Endothelial cell of umbilical vein (primary cell): ENCODE results near the gene PCDH9.

Experiments
- EZH2 ChIP-seq: IDR thresholded peaks from 2 replicates; pipeline ENCODE4 v1.6.1; 2012; ENCODE audit warnings: borderline replicate concordance, low read depth, mild to moderate bottlenecking, moderate library complexity, low read length, inconsistent platforms; ENCODE audit not compliant: severe bottlenecking
- FOS ChIP-seq: IDR thresholded peaks from 2 replicates; pipeline ENCODE4 v1.6.1; 2011; ENCODE audit warnings: mild to moderate bottlenecking, low read length, moderate library complexity, borderline replicate concordance; ENCODE audit not compliant: insufficient read depth
- GATA2 ChIP-seq: IDR thresholded peaks from 2 replicates; pipeline ENCODE4 v1.7.0; 2011; ENCODE audit warnings: low read depth, mild to moderate bottlenecking, moderate library complexity, mixed read lengths, low read length; ENCODE audit not compliant: insufficient read length, insufficient read depth
- JUN ChIP-seq: IDR thresholded peaks from 2 replicates; pipeline ENCODE4 v1.6.1; 2011; ENCODE audit warnings: borderline replicate concordance, low read depth; ENCODE audit not compliant: insufficient read length, insufficient read depth
- MYC ChIP-seq: IDR thresholded peaks from one replicate; pipeline ENCODE4 v1.6.1; 2011; ENCODE audit warnings: mild to moderate bottlenecking, low read depth, low read length
- POLR2A ChIP-seq: IDR thresholded peaks from 2 replicates; pipeline ENCODE4 v1.6.1; 2012; ENCODE audit warnings: low read depth, mild to moderate bottlenecking, control low read depth, low read length
- POLR2AphosphoS5 ChIP-seq: IDR thresholded peaks from 2 replicates; pipeline ENCODE4 v1.6.1; 2012; ENCODE audit warnings: low read depth, mild to moderate bottlenecking, control low read depth, low read length, moderate library complexity; ENCODE audit not compliant: insufficient read depth
- TF ChIP-seq, protein P1 (sequence below), 2 donors: IDR thresholded peaks; 1 replicate in 1 of 2; 2 replicates in 1 of 2; pipeline ENCODE4 v1.5.1; 2011; ENCODE audit warnings: low read length in 2 of 2, mild to moderate bottlenecking in 2 of 2, moderate library complexity in 2 of 2, control low read depth in 1 of 2, inconsistent platforms in 1 of 2, low read depth in 1 of 2; ENCODE audit not compliant: insufficient read depth in 1 of 2; ENCODE audit errors: extremely low read depth in 1 of 2
- TF ChIP-seq, protein P2 (sequence below): IDR thresholded peaks from 2 replicates; pipeline ENCODE4 v1.6.1; 2011; ENCODE audit not compliant: insufficient read depth, insufficient read length

DNA sequence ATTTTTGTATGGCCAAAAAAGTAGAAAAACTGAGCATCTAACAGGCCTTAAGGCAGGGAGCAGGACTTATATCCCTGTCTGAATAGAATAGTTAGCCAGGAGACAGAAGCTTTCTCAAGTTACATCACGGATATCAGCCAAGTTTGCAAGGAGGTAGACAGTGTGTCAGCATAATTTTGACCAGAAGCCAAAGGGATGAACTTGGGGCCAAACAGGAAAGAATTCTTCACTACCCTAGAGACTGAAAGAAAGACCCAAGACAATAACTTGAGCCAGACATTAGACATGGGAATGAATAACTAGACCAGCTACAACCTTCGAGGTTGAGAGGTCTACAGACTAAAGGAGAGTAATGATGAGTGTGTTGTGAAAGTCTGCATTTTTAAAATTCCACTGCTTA lies 48.1 kb upstream of the PCDH9 start:
- no peak for TF ChIP-seq EZH2
- TF ChIP-seq, protein P1, sequence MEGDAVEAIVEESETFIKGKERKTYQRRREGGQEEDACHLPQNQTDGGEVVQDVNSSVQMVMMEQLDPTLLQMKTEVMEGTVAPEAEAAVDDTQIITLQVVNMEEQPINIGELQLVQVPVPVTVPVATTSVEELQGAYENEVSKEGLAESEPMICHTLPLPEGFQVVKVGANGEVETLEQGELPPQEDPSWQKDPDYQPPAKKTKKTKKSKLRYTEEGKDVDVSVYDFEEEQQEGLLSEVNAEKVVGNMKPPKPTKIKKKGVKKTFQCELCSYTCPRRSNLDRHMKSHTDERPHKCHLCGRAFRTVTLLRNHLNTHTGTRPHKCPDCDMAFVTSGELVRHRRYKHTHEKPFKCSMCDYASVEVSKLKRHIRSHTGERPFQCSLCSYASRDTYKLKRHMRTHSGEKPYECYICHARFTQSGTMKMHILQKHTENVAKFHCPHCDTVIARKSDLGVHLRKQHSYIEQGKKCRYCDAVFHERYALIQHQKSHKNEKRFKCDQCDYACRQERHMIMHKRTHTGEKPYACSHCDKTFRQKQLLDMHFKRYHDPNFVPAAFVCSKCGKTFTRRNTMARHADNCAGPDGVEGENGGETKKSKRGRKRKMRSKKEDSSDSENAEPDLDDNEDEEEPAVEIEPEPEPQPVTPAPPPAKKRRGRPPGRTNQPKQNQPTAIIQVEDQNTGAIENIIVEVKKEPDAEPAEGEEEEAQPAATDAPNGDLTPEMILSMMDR (IDR thresholded peaks at IDR 0.05; ENCODE audit: extremely low read depth in 1 of 2, insufficient read depth in 1 of 2, low read depth in 1 of 2, low read length in 2 of 2): no peak
- no peak for TF ChIP-seq POLR2A
- no peak for TF ChIP-seq JUN
- TF ChIP-seq, protein P2, sequence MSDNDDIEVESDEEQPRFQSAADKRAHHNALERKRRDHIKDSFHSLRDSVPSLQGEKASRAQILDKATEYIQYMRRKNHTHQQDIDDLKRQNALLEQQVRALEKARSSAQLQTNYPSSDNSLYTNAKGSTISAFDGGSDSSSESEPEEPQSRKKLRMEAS: no peak
- no peak for TF ChIP-seq POLR2AphosphoS5
- TF ChIP-seq GATA2: no peak
- TF ChIP-seq FOS: no peak
- TF ChIP-seq MYC: no peak
